CD4-positive, alpha-beta T cell treated with Interferon gamma for 1 hour (primary cell): ENCODE results near the gene CCDC14.

Experiments
- DNase-seq: peaks from one replicate; pipeline ENCODE4 v3.0.0-alpha.2; 2020

Gene CCDC14

DNA sequence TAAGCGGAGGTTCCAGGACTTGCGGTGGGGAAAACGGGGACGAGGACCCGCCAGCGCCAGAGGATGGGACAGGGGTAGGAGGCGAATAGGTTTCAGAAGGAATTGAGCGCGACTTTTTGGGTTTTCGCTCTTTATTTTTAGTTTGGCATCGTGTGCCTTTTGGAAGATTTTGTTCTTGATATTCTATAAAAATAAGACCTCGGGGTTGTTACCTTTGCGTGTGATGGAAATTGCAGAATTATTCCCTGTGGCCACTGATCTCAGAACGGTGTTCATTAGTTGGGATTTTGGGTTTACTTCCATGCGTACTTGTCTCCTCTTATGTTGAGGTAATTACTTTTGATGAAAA is 453 bp upstream of the CCDC14 start:
- no peak for DNase-seq

DNA sequence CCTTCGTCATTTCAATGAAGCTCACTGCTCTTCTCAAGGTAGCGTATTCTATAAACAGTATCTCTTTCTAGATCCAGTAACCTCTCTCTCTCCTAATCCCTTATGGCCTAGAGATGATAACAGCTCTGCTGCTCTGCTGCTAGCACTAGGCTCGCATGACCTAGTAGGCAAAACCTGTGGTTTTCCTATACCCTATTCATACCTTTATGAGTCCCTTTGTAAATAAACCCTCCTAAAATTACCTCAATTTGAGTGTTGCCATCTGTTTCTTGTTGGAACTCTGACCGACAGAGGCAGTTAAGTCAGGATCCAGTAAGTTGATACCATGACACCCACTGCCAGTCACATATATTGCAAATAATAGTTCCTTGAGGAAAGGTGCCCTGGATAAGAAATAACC is 7.3 kb downstream of the CCDC14 start:
- DNase-seq: no peak

GRCh38 chr3:123952844-123953520 is 8.0 kb downstream of the CCDC14 start:
- DNase-seq: no peak

DNA sequence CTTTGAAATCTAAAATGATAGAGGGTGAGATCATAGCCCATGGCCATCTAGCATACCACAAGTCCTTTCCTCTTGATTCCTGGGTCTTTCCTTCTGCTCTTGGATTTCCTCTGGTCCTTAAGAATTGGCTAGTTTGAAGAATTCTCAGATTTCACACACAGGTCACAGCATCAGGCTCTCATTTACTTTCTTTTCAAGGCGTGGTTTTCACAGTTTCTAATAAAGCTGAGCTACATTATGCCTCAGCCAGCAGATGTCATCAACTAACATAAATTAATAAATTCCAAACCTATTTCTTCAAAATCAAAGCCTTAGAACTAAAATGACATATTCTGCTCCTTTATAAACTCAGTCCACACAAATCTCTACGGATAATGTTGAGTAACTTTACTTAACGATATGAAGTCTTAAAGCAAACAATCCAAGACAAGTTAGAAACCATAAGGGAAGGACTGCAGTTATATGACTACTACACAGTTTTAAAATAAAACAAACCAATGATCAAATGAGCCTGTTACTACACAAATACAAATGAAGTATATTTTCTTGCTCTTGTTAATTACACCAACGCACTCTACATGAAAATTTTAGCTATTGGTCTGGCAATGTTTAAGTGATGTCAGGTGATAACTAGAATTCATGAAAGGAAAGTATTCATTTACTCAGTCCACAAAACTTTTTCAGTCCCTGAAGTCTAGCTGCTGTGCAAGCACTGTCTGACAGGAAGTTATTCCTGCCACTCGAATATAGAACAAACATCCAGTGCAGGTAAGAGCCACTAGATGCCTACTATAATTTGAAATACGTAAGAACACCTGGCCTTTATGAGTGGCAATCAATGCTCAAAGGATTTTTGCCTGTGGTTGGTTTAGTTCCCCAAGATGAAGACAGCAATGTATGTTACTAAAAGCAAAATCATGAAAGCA is 9.2 kb downstream of the CCDC14 start:
- no peak for DNase-seq

- DNase-seq: no peak
Measured at GRCh38 chr3:123949641-123950040, 11.4 kb downstream of the CCDC14 start.

GRCh38 chr3:123948449-123948848 is 12.6 kb downstream of the CCDC14 start:
- no peak for DNase-seq

DNA sequence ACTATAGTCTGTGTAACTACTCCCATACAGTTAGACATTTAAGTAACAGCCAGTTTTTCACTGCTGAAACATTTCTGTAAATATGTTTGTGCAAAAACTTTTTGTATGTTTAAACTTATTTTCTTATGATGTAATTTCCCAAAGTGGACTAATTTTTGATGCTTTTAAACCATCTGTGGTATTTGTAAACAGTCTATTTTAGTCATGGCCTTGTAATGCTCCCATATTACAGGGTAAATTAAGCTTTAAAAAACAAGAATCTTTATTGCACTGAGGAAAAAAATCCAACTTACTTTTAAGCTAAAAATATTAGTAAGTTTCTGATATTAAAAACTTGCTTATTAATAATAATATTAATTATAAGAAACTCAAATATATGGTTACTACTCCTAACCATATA is 13.5 kb downstream of the CCDC14 start:
- no peak for DNase-seq

DNA sequence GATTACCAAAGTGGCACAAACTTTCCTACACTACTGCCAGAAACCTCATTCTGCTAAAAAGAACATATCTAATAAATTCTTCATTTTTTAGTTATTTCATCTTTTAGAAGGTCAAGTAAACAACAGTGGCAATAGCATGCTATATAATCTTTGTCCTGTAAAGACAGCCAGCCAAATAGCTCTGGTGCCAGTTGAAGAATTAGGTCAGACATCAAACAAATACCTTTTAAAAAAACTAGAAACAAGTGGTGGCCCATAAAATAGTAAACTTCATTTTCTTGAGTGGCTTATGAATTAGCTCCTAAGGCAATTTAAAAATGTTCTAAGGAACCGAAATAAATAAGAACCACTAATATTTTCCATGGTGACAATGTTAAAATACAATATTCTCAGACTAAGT is 19.5 kb downstream of the CCDC14 start:
- no peak for DNase-seq

DNA sequence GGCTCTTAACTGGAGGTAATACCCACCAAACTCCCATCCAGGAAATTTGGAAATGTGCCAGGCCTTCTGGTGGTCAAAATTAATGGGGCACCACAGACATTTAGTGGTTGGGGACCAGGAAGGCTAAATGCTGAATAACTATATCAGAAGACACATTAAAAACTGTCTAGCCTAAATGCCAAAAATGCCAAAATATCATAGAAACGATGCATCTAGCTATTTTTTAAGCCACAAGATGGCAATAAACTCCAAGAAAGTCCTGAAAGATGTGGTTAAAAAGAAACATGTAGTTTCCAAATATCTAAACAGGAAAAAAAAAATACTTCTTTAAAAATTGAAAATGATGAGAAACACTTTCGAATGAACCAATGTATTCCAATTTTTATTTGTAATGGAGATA is 19.9 kb downstream of the CCDC14 start:
- no peak for DNase-seq

DNA sequence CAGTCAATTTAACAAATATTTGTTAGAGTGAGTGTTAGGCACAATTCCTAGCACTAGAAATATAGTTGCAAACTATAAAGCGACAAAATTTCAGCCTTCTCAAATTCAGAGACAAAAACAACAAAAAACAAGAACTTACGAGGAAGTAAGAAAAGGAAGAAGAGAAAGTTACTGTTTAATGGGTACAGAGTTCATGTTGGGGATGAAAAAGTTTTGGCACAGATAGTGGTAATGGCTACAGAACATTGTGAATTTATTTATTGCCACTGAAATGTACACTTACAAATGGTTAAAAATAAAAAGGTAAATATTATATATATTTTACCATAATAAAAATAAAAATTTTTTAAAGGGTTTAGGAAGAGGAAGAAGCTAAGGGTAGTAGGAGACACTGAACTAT is 21.3 kb downstream of the CCDC14 start:
- no peak for DNase-seq

DNA sequence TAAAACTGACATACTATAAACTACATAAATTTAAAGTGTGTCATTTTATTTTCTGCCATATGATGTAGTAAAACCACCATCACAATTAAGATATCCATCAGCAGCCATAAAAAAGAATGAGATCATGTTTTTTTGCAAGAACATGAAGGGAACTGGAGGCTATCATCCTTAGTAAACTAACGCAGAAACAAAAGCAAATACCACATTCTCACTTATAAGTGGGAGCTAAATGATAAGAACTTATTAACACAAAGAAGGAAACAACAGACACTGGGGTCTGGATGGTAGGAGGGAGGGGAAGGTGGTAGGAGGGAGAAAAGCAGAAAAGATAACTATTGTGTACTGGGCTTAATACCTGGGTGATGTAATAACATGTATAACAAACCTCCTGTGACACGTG is 24.6 kb downstream of the CCDC14 start:
- DNase-seq: no peak

- no peak for DNase-seq
Measured at GRCh38 chr3:123935830-123936229, 25.2 kb downstream of the CCDC14 start.

GRCh38 chr3:123934250-123934649 is 26.8 kb downstream of the CCDC14 start:
- no peak for DNase-seq

DNA sequence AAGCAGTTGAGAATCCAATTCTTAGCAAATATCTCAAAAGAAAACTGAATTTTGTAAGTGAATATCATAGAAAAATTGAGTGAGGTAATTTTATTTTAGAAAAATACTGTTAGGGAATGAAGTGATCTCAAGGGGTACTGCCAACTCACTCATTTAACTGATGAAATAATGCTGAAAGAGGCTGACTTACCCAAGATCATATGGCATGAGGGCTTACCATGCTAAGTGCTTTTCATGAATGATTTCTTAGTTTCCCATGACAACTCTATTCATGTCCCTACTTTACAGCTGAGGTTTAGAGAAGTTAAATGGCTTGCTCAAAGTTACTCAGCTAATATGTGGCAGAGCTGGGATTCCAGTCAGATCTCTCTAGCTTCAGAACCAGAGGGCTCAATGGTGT is 30.6 kb downstream of the CCDC14 start:
- DNase-seq: no peak

DNA sequence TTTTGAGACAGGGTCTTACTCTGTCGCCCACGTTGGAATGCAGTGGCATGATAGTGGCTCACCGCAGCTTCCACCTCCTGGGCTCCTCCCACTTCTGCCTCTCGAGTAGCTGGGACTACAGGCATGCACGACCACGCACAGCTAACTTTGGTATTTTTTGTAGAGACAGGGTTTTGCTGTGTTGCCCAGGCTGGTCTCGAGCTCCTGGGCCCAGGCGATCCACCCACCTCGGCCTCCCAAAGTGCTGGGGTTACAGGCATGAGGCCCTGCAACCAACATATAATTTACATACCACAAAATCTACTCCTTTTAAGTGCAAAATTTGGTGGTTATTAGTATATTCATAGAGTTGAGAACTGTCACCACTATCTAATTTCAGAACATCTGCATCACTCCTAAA is 31.7 kb downstream of the CCDC14 start:
- no peak for DNase-seq

- no peak for DNase-seq
Measured at GRCh38 chr3:123926396-123926795, 34.6 kb downstream of the CCDC14 start.

- no peak for DNase-seq
Measured at GRCh38 chr3:123920868-123921267, 40.2 kb downstream of the CCDC14 start.

- DNase-seq: no peak
Measured at GRCh38 chr3:123920383-123920782, 40.6 kb downstream of the CCDC14 start.

- no peak for DNase-seq
Measured at GRCh38 chr3:123919353-123919752, 41.7 kb downstream of the CCDC14 start.

DNA sequence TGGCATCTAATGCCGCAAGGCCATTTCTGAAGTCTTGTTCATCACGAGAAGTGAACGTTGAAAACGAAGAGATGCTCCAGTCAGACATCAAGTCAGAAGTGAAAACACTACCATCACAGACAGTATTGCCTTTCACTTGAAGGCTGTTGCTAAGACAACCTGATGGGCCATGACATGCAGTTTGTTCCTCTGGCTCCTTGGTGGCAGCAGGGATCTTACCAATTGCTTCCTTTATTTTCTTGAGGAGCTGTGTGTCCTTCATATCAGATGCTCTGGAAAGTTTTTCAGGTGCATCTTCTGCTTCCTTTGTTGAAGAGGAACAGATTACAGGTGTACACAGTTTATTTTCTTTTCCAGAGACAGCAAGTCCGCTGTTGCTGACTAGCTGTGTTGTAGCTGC is 46.2 kb downstream of the CCDC14 start:
- DNase-seq: no peak

GRCh38 chr3:123909785-123910184 is 51.2 kb downstream of the CCDC14 start:
- no peak for DNase-seq

GRCh38 chr3:123907720-123908119 is 53.3 kb downstream of the CCDC14 start:
- DNase-seq: no peak

GRCh38 chr3:123899300-123899865 is 61.6 kb downstream of the CCDC14 start:
- no peak for DNase-seq

DNA sequence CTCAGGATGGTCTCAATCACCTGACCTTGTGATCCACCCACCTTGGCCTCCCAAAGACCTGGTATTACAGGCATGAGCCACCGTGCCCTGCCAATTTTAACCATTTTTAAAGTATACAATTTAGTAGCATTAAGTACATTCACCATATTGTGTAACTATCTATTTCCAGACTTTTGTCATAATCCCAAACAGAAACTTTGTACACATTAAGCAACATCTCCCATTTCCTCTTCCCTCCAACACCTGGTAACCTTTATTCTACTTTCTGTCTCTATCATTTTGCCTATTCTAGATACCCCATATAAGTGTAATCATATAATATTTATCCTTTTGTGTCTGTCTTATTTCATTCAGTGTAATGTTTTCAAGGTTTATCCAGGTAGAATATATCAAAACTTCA is 68.0 kb downstream of the CCDC14 start:
- no peak for DNase-seq
